ENCODE measurements around the gene ZNF304.

- TF ChIP-seq POLR2A (IDR thresholded peaks at IDR 0.05; ENCODE audit: low read length) (no peak), GATA1 (IDR thresholded peaks at IDR 0.05; ENCODE audit: low read depth, low read length) (no peak)
Measured at GRCh38 chr19:57351867-57352266, 796 bp downstream of the ZNF304 start.
